ENCODE measurements around the gene APLN.
A peak's percentile ranks its signal among the peaks of the same experiment; 100 is the strongest.

The APLN gene

GRCh38 chrX:129659861-129660260 lies 5.1 kb upstream of the APLN start:
- DNase-seq = no peak

GRCh38 chrX:129659141-129659540 lies 4.4 kb upstream of the APLN start:
- no peak for DNase-seq

- no peak for DNase-seq
Measured at GRCh38 chrX:129658429-129658828, 3.7 kb upstream of the APLN start.

GRCh38 chrX:129655547-129656249 lies 942 bp upstream of the APLN start:
- DNase-seq = no peak

DNA sequence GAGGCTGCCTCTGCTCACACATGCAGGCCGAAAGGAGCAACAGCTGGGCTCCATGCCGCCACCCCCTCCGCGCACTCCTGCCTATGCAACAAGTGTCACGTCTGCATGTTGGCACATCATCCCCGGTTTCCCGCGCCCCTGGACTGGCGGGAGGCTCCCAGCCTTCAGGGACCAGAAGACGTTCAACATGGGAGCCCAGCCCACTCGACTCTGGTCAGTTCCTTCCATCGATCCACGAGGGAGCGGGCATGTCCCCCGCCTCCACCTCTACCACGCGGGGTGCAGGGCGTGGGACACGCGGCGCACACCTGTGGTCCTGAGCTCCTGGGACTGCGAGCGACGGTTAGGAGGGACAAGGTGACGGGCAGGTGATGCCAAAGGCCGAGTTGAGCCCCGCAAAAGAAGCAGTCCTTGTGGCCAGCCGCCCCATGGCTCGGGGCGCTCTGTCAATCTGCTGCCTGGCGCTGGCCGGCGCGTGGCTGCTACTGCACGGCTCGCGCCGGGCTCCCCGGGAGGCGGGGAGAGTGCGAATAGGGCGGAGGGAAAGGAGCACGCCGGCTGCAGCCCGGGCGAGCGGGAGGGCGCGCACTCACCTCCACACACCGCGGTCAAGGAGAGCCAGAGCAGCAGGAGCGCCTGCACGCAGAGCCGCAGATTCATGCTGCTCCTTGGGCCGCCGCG lies 645 bp downstream of the APLN start:
- peak; percentile 6 to 25 for DNase-seq

DNA sequence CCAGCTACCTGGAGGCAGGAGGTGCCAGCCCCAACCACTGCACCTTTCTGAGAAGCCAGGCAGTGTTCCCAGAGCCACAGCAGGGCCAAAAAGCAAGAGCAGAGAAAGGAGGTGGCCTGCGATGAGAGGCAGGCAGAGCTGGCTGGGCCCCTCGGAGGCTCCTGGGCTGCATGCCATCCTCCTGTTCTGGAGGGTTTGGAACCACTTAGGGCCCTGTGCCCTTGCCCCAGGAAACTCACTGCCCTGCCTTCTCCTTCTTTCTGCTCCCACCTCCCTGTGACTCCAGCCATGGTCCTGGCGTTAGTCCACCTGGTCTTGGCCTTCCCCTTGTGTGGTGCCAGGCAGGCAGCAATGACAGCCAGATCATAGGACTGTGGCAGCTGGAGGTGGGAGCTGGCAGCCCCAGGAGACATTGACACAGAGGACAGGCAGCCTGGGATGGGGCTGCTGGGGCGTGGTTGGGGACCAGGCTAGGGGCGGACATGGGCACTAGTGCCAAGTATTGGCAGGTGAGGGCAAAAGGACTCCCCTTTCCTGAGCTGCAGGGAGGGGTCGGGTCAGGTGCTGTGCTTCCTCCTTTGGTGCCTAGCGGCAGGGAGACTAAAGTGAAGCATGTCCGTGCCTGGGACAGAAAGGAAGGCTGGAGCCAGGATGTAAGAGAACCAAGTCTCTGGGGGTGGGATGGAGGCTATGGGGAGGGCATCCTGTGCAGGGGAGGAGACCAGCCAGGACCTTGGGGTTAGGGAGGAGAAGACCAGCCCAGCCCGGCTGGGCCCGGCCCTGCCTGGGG lies 1.4 kb downstream of the APLN start:
- no peak for DNase-seq

DNA sequence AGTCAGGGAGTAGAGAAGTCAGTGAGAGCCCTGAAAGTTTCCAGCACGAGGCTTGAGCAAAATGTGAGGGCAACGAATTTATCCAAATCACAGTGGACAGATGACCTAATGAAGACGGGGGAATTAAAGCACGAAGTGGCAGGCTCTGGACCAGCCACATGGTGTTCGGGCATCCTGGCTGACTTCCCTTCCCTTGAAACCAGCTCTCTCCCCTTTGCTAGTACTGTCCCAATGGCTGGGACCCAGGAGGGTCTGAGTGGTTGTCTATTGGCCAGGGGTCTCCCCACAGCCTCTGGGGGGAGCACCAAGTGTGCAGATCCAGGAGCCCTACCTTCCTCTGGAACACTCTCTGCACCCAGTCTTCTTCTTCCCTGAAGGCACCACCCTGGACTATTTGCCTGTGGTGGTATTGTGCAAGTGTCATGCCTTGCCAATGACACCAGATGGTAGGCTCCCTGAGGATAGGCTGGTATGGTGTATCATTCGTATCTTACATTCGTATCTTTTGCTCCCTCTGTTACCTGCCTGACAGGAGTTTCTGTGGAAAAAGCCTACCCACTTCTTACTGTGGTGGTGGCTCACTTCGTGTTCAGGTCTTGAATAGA lies 2.1 kb downstream of the APLN start:
- no peak for DNase-seq

- DNase-seq = no peak
Measured at GRCh38 chrX:129651756-129652564, 2.8 kb downstream of the APLN start.

DNA sequence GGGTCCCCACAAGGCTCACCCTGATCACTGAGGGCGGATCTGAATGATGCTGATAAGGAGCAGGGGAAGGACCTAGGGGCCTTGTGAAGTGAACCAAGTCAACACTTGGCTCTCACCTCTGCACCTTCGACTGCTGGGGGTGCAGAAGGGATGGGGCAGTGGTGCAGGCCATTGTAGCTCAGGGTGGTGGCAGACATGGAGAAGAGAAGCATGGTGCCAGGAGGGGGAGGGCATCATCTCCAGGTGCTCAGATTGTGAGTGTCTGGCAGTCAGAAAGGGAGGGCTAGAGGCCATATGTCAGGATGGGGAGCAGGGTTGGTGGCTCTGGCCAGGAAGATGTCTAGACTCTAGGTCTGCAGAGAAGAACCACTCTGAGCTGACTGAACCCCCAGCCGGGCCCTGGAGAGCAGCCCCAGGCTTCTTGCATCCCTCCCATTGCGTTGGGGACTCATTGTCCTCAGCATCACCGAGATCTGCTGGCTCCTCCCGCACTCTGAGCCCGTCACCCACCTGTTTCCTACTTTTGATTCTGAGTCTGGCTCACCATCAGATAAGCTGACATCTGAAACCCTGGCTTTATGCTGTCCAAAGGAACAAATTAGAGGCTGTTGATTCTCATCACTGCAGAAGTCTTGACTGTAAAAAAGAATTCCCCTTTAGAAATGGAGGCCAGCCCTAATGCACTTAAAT lies 3.8 kb downstream of the APLN start:
- DNase-seq = no peak

- DNase-seq = no peak
Measured at GRCh38 chrX:129650183-129650689, 4.5 kb downstream of the APLN start.

- no peak for DNase-seq
Measured at GRCh38 chrX:129649268-129650182, 5.2 kb downstream of the APLN start.

GRCh38 chrX:129648514-129649267 lies 6.1 kb downstream of the APLN start:
- DNase-seq = no peak

DNA sequence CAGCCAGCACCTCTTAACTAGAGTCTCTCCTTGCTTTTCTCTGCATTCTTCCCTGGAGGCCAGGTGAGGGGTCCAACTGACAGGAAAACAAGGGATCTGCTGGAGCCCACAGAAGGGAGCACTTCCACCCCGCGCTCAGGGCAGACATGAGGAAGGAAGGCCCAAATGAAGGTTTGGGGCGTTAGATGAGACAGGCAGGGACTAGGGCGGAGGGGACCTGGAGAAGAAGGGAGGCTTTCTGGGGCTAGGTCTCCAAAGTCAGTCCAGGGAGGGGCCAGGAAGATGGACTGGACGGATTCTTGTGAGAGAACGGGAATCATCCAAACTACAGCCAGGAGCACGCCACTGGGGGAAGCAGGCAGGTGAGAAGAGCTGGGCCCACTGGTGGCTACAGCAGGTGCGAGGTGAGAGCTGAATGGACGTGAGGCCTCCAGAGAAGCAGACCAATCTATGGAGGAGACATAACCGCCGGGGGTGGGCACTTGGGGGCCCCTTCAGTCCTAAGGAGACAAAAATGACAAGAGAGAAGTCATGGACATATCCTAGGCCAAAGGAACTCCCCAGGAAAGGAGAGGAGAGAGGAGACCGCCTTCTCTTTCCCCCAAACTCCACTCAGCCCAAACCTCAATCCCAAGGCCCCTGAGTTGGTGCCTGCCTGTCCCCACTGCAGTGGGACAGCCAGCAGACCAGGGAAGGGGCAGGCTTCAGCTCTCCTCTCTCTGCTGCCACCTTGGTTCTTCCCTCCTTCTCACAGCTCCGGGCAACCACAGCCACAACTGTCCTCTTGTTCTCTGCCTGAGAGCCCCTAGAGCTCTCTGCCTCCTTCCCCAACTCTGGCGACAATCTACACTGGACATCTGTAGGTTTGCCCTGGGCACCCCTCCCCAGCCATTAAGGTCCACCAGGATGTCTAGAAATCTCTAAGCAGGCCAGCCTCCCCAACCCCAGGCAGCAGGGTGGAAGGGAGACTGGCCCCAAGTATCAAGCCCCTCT lies 7.0 kb downstream of the APLN start:
- DNase-seq = no peak

GRCh38 chrX:129646566-129647417 lies 8.0 kb downstream of the APLN start:
- no peak for DNase-seq

DNA sequence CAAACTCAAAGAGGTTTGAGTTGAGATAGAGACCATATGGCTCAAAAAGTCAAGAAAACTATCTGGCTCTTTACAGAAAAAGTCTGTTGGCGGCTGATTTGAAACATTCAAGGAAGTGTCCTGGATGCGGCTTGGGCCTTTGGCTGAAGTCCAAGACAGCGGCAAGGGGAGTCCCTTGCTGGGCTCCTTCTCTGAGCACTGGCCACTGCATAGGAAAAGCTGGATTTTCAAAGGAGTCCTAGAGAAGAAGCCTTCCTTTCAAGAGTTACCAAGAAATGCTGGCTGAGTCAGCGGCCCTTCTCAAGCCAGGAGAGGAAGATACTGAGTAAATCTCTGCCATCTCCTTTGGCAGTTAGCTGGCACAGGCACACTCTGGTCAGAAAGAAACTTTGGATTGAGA lies 12.1 kb downstream of the APLN start:
- DNase-seq = no peak

DNA sequence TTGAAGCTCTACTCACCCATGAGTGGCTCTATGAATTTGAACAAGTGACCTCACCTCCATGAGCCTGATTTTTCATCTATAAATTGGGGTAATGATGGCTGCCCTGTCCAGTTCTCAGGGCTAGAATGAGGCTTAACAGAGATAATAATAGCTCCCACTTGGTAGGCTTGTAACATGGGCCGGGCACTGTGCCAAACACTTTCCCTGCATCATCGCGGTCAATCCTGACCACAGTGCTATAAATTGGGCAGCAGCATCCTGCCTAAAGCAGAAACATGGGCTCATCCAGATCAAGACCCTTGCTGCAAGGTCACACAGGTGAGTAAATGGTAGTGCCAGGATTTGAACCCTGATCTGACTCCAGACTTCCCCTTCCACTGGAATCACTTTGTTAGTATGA lies 12.8 kb downstream of the APLN start:
- no peak for DNase-seq

DNA sequence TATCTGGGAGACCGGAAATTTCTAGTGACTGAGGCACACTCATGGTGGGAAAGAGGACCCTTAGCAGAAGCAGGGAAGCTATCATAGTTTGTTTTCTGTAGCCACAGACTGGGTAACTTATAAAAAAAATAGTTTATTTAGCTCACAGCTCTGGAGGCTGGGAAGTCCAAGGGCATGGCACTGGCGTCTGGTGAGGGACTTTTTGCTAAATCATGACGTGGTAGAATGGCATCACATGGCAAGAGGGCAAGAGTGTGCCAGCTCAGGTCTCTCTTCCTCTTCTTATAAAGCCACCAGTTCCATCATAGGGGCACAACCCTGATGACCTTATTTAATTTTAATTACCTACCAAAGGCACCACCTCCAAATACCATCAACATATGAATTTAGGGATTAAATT lies 13.3 kb downstream of the APLN start:
- DNase-seq = no peak

DNA sequence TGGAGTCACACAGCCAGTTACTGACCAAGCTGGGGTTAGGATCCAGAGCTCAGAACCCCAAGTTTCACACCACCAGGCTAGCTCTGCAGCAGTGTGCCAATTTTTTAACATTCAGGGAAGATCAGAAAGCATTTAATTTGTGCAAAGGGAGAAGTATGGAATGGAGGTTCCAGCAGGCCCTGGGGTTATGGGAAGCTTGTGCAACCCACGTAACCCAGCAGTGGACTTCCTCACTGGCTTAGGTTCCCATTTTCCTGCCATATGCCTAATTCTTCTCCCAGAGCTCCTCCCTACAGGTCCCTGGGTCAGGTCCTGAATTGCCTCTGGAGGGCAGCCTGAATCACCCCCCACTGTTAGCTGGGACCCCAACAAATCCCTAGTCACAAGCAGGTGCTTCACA lies 14.0 kb downstream of the APLN start:
- DNase-seq = no peak
